ENCODE measurements around the gene FCER2. TPM values are rescaled to one million over a fixed set of nuclear protein-coding genes. Genes with fewer than 3 reads are reported as not detected.

FCER2 gene
- total and polyA plus RNA-seq, 3 donors from 2014 or later = 0.79 to 1.1 (median 0.87) TPM

- intact Hi-C loops (cut with DNase I; ENCODE audit: low total_unique reads) = no loop called here
- Histone ChIP-seq H3K4me1 (no peaks in the 10 kb centered on the region), H3K9me3 (no peaks in the 10 kb centered on the region), H3K4me3 (no peak overlapping the region), H3K27ac (no peak overlapping the region), H3K27me3 (no peaks in the 10 kb centered on the region), H3K36me3 (ENCODE audit: low read depth, missing control alignments) (no peaks in the 10 kb centered on the region)
- no peak for DNase-seq
- TF ChIP-seq POLR2A (IDR thresholded peaks at IDR 0.05) (no peak), CTCF (IDR thresholded peaks at IDR 0.05) (no peak)
- 69 to 79% methylated on average over 8 of the region's 8 CpGs for WGBS, 2 donors
Observed at GRCh38 chr19:7655581-7655980, 46.4 kb downstream of the FCER2 start.

DNA sequence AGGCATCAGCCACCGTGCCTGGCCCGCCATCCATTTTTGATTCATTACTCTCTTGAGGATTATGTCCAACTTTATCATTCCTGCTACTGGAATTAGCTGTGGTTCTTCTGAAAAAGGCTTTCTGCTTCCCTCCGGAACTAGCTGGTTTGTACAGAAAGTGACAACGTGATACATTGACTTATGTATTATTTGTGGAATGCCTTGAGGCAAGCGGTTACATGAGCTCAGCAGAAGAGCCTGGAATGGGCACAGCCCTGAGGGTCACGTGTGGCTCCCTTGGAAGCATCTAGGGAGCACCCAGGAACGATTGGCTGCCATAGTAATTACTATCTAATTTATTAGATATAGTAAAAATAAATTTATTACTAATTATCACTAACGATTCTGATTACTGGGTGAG lies 47.5 kb downstream of the FCER2 start:
- Histone ChIP-seq H3K36me3 (ENCODE audit: low read depth, missing control alignments) (no peaks in the 10 kb centered on the region), H3K27me3 (no peaks in the 10 kb centered on the region), H3K4me1 (no peaks in the 10 kb centered on the region), H3K4me3 (no peak overlapping the region), H3K9me3 (no peaks in the 10 kb centered on the region), H3K27ac (no peak overlapping the region)
- intact Hi-C loops (cut with DNase I; ENCODE audit: low total_unique reads) = no loop called here
- TF ChIP-seq CTCF (IDR thresholded peaks at IDR 0.05) = no peak
- no peak for DNase-seq
- WGBS, 2 donors = 58 to 64% methylated on average over 8 of the region's 8 CpGs

- no peaks in the 10 kb centered on the region for H3K27me3 ChIP-seq
- intact Hi-C loops (cut with DNase I; ENCODE audit: low total_unique reads) = no loop called here
- peak; percentile 86 for DNase-seq
- H3K4me3 ChIP-seq = no peak overlapping the region
- no peaks in the 10 kb centered on the region for H3K36me3 ChIP-seq (ENCODE audit: low read depth, missing control alignments)
- 4 to 5% methylated on average over 28 of the region's 28 CpGs for WGBS, 2 donors
- no peaks in the 10 kb centered on the region for H3K4me1 ChIP-seq
- no peak for TF ChIP-seq POLR2A (IDR thresholded peaks at IDR 0.05)
- TF ChIP-seq CTCF (IDR thresholded peaks at IDR 0.05) = peak; percentile 92 to 99 (median 93)
- H3K27ac ChIP-seq = no peak overlapping the region
- no peaks in the 10 kb centered on the region for H3K9me3 ChIP-seq
Observed at GRCh38 chr19:7652061-7652641, 49.8 kb downstream of the FCER2 start.

GRCh38 chr19:7650148-7650547 lies 51.8 kb downstream of the FCER2 start:
- H3K36me3 ChIP-seq (ENCODE audit: low read depth, missing control alignments) = no peaks in the 10 kb centered on the region
- no peaks in the 10 kb centered on the region for H3K27me3 ChIP-seq
- H3K27ac ChIP-seq = no peak overlapping the region
- H3K9me3 ChIP-seq = no peaks in the 10 kb centered on the region
- WGBS, 2 donors = 37 to 48% methylated on average over 2 of the region's 2 CpGs
- TF ChIP-seq CTCF (IDR thresholded peaks at IDR 0.05) (no peak), POLR2A (IDR thresholded peaks at IDR 0.05) (no peak)
- H3K4me3 ChIP-seq = no peak overlapping the region
- no peak for DNase-seq
- intact Hi-C loops (cut with DNase I; ENCODE audit: low total_unique reads) = no loop called here
- no peaks in the 10 kb centered on the region for H3K4me1 ChIP-seq

DNA sequence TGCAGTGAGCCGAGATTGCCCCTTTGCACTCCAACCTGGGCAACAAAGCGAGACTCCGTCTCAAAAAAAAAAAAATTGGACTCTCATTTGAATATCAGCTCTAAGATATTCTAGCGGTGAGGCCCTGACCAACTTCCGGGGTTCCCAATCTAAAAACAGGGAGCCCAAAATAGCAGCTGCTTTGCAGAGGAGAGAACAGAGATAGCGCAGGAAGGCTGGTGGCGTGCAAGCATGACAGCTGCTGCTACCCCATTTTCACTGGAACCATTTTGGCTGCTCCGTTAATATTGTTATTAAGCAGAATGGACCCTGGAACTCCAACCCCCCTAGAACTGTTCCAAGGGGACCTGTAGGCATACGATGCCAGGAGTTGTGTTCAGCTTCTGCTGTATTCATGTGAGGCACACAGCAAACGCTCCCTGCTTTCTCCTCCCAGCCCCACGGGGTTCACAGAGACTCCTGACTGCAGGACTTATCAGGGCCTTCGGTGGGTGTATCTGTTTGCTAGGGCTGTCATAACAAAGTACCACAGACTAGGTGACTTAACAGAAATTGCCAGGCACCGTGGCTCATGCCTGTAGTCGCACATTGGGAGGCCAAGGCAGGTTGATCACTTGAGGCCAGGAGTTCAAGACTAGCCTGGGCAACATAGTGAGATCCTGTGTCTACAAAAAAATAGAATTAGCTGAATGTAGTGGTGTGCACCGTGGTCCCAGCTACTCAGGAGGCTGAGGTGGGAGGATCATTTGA lies 53.5 kb downstream of the FCER2 start:
- Histone ChIP-seq H3K4me3 (no peak overlapping the region), H3K9me3 (no peaks in the 10 kb centered on the region), H3K27ac (no peak overlapping the region), H3K4me1 (no peaks in the 10 kb centered on the region), H3K27me3 (no peaks in the 10 kb centered on the region), H3K36me3 (ENCODE audit: low read depth, missing control alignments) (no peaks in the 10 kb centered on the region)
- WGBS, 2 donors = 81 to 82% methylated on average over 15 of the region's 15 CpGs
- no peak for TF ChIP-seq CTCF (IDR thresholded peaks at IDR 0.05)
- TF ChIP-seq POLR2A (IDR thresholded peaks at IDR 0.05) = no peak
- intact Hi-C loops (cut with DNase I; ENCODE audit: low total_unique reads) = no loop called here
- DNase-seq = no peak
